Muscle layer of duodenum (tissue), 2 donors: ENCODE measurements around the gene PLAAT3.

Experiments used
- H3K27ac ChIP-seq: one replicate; pipeline ENCODE4 v1.7.0; 2013; ENCODE audit warnings: mild to moderate bottlenecking, low read length
- H3K27me3 ChIP-seq: one replicate; pipeline ENCODE4 v1.7.0; 2013; ENCODE audit warnings: low read depth, mild to moderate bottlenecking, control low read depth, low read length
- H3K36me3 ChIP-seq, 2 donors: one replicate each; pipeline ENCODE4 v1.7.0; 2013; ENCODE audit warnings: low read length in 2 of 2, control low read depth in 1 of 2, mild to moderate bottlenecking in 1 of 2; ENCODE audit not compliant: insufficient read depth in 2 of 2, control insufficient read depth in 1 of 2
- H3K4me1 ChIP-seq, 2 donors: one replicate each; pipeline ENCODE4 v1.7.0; 2013; ENCODE audit warnings: low read length in 2 of 2, mild to moderate bottlenecking in 2 of 2, control low read depth in 1 of 2, moderate library complexity in 1 of 2; ENCODE audit not compliant: insufficient read depth in 2 of 2, control insufficient read depth in 1 of 2
- H3K4me3 ChIP-seq, 2 donors: one replicate each; pipeline ENCODE4 v1.7.0; 2013; ENCODE audit warnings: low read length in 2 of 2, low read depth in 1 of 2, mild to moderate bottlenecking in 1 of 2
- H3K9me3 ChIP-seq, 2 donors: one replicate each; pipeline ENCODE4 v1.7.0; 2013; ENCODE audit warnings: low read length in 2 of 2, control low read depth in 1 of 2, mild to moderate bottlenecking in 1 of 2; ENCODE audit not compliant: control insufficient read depth in 1 of 2
- donor health status: healthy.

The PLAAT3 gene

GRCh38 chr11:63563201-63564055 is 50.8 kb downstream of the PLAAT3 start, which contains the start of gene PLAAT2:
PLAAT2 (minus strand) TSS chr11:63563379; CDS start chr11:63563324, 55 bp downstream.
- no peaks in the 10 kb centered on the region for H3K27me3 ChIP-seq
- H3K4me3 ChIP-seq: no peak within 1 kb of the TSS
- H3K27ac ChIP-seq: peak within 1 kb of the TSS; percentile 21
- H3K36me3 ChIP-seq: no peaks in the 10 kb centered on the region
- H3K4me1 ChIP-seq: peaks cover 2 to 4% of the 10 kb centered on the region in 2 donors
- no peaks in the 10 kb centered on the region for H3K9me3 ChIP-seq

- Histone ChIP-seq H3K4me3 (no peak overlapping the region), H3K27me3 (no peaks in the 10 kb centered on the region), H3K36me3 (no peaks in the 10 kb centered on the region), H3K4me1 (peaks cover 0 to 2% of the 10 kb centered on the region in 2 donors), H3K9me3 (no peaks in the 10 kb centered on the region), H3K27ac (no peak overlapping the region)
These were observed 53.6 kb downstream of the PLAAT3 start for GRCh38 chr11:63560506-63561180.

GRCh38 chr11:63558459-63559157 is 55.6 kb downstream of the PLAAT3 start:
- H3K36me3 ChIP-seq: no peaks in the 10 kb centered on the region
- no peaks in the 10 kb centered on the region for H3K9me3 ChIP-seq
- no peak overlapping the region for H3K4me3 ChIP-seq
- no peak overlapping the region for H3K27ac ChIP-seq
- H3K27me3 ChIP-seq: no peaks in the 10 kb centered on the region
- H3K4me1 ChIP-seq: no peaks in the 10 kb centered on the region

- Histone ChIP-seq H3K36me3 (no peaks in the 10 kb centered on the region), H3K27ac (no peak overlapping the region), H3K9me3 (no peaks in the 10 kb centered on the region), H3K27me3 (no peaks in the 10 kb centered on the region), H3K4me3 (no peak overlapping the region), H3K4me1 (no peaks in the 10 kb centered on the region)
These were observed 56.7 kb downstream of the PLAAT3 start for GRCh38 chr11:63557570-63557969.

- H3K4me1 ChIP-seq: no peaks in the 10 kb centered on the region
- H3K27me3 ChIP-seq: no peaks in the 10 kb centered on the region
- H3K27ac ChIP-seq: no peak overlapping the region
- H3K36me3 ChIP-seq: no peaks in the 10 kb centered on the region
- no peaks in the 10 kb centered on the region for H3K9me3 ChIP-seq
- no peak overlapping the region for H3K4me3 ChIP-seq
These were observed 57.7 kb downstream of the PLAAT3 start for GRCh38 chr11:63556404-63557013.

GRCh38 chr11:63554877-63555223 is 59.4 kb downstream of the PLAAT3 start:
- no peaks in the 10 kb centered on the region for H3K27me3 ChIP-seq
- no peaks in the 10 kb centered on the region for H3K9me3 ChIP-seq
- H3K4me3 ChIP-seq: no peak overlapping the region
- no peaks in the 10 kb centered on the region for H3K4me1 ChIP-seq
- no peak overlapping the region for H3K27ac ChIP-seq
- H3K36me3 ChIP-seq: no peaks in the 10 kb centered on the region

GRCh38 chr11:63553759-63554158 is 60.5 kb downstream of the PLAAT3 start:
- Histone ChIP-seq H3K4me1 (no peaks in the 10 kb centered on the region), H3K27ac (no peak overlapping the region), H3K4me3 (no peak overlapping the region)

GRCh38 chr11:63552921-63553320 is 61.3 kb downstream of the PLAAT3 start:
- no peaks in the 10 kb centered on the region for H3K9me3 ChIP-seq
- no peaks in the 10 kb centered on the region for H3K36me3 ChIP-seq
- H3K27ac ChIP-seq: no peak overlapping the region
- no peak overlapping the region for H3K4me3 ChIP-seq
- H3K27me3 ChIP-seq: no peaks in the 10 kb centered on the region
- H3K4me1 ChIP-seq: no peaks in the 10 kb centered on the region

More at GRCh38 chr11:63553759-63554158, 60.5 kb downstream of the PLAAT3 start:
- no peaks in the 10 kb centered on the region for H3K27me3 ChIP-seq
- no peaks in the 10 kb centered on the region for H3K36me3 ChIP-seq
- no peaks in the 10 kb centered on the region for H3K9me3 ChIP-seq

- no peak overlapping the region for H3K27ac ChIP-seq
- peaks cover 4 to 9% of the 10 kb centered on the region in 2 donors for H3K36me3 ChIP-seq
- H3K4me1 ChIP-seq: no peaks in the 10 kb centered on the region
- no peak overlapping the region for H3K4me3 ChIP-seq
- H3K9me3 ChIP-seq: no peaks in the 10 kb centered on the region
- no peaks in the 10 kb centered on the region for H3K27me3 ChIP-seq
These were observed 62.4 kb downstream of the PLAAT3 start for GRCh38 chr11:63551889-63552266.

GRCh38 chr11:63551091-63551888 is 62.9 kb downstream of the PLAAT3 start:
- peaks cover 4 to 15% of the 10 kb centered on the region in 2 donors for H3K36me3 ChIP-seq
- no peaks in the 10 kb centered on the region for H3K27me3 ChIP-seq
- H3K27ac ChIP-seq: no peak overlapping the region
- H3K9me3 ChIP-seq: no peaks in the 10 kb centered on the region
- no peaks in the 10 kb centered on the region for H3K4me1 ChIP-seq
- H3K4me3 ChIP-seq: no peak overlapping the region
